BJ (cell line): ENCODE measurements around the gene SAMD10. TPM values are rescaled to one million over a fixed set of nuclear protein-coding genes. Genes with fewer than 3 reads are reported as not detected.
"Not testable (repeated sequence)": the region's sequence is repeated elsewhere in the genome, so short reads cannot be mapped to it uniquely, and the experiment has no call there.

Experiments
- CTCF ChIA-PET: fragments of 350-600 bp; formaldehyde crosslinking; extraction: SDS; loops from one replicate; lab custom pipeline; 2021; ENCODE audit warnings: antibody characterized with exemption, inconsistent platforms; lab: Yijun Ruan, JAX
- POLR2A ChIA-PET: fragments of 300-600 bp; sonication (Branson Sonifier 250); formaldehyde crosslinking; extraction: SDS; loops from one replicate; lab custom pipeline; 2021; ENCODE audit warnings: antibody characterized with exemption; lab: Charles Lee
- DNase-seq: peaks from one replicate; pipeline ENCODE4 v3.0.0-alpha.2; 2011; ENCODE audit warnings: low read depth
- H3K27me3 ChIP-seq: 2 replicates; pipeline ENCODE4 v1.6.0; 2011; ENCODE audit warnings: low read length; ENCODE audit not compliant: control insufficient read depth, insufficient read depth
- H3K36me3 ChIP-seq: 2 replicates; pipeline ENCODE4 v1.5.1; 2011; ENCODE audit warnings: low read length; ENCODE audit not compliant: control insufficient read depth, insufficient read depth
- H3K4me3 ChIP-seq: 2 replicates; pipeline ENCODE4 v1.5.1; 2011; ENCODE audit warnings: low read depth, mild to moderate bottlenecking, control low read depth, low read length
- polyA plus RNA-seq: library from polyadenylated mRNA; depleted of rRNA; stranded (reverse); fragments of >200 nt; gene quantifications from 2 replicates; pipeline ENCODE4 v1.2.3, GENCODE V29; 2011
- TF ChIP-seq, protein P1 (sequence below): IDR thresholded peaks from 2 replicates; pipeline ENCODE4 v1.5.1; 2011; ENCODE audit warnings: low read depth, mild to moderate bottlenecking, control low read depth, inconsistent platforms, low read length, moderate library complexity; ENCODE audit not compliant: insufficient read depth

Gene SAMD10
- polyA plus RNA-seq, 1 experiment: 1.4 TPM

DNA sequence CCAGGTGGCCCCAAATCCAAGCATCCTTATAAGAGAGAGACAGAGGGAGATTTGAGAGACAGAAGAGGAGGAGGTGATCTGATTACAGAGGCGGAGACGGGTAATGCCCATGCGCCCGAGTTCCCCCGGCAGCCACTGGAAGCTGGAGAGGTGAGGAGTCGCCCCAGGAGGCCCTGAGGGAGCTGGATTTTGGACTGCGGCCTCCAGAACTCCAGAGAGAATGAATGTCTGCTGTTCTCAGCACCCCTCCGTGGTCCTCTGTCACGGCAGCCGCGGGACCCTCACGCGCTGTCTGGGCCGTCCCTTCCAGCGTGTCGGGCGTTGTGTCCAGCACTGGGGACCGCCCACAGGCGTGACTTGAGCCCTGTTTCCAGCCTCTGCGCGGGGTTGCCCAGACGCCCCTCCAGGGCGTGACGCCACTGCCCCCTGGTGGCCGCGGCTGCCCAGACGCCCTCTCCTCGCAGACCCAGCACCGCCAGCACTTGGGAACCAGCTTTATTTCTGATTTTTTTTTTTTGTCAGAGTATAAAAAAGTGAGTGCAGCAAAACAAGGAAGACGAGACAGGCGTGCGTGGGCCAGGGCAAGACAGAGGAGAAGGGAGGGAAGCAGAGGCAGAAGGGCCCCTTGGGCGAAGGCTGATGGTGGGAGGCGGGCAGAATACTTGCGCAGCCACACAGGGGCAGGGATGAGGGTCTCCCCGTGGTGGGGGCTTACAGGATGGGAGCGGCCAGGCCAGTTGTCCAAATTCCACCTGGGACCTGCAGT is 5.6 kb downstream of the SAMD10 start:
- POLR2A ChIA-PET: no interaction called here
- CTCF ChIA-PET: interaction anchor here (0.6 to 3.8 kb wide), 40 partner anchors 10 to 665 kb away, joined by 3 to 53 read pairs (median 4); partner anchors contain the start of genes DNAJC5, PTK6, TPD52L2 and UCKL1
- Histone ChIP-seq H3K4me3 (peak overlapping the region; percentile 38), H3K36me3 (no peaks in the 10 kb centered on the region), H3K27me3 (no peaks in the 10 kb centered on the region)
- TF ChIP-seq, protein P1, sequence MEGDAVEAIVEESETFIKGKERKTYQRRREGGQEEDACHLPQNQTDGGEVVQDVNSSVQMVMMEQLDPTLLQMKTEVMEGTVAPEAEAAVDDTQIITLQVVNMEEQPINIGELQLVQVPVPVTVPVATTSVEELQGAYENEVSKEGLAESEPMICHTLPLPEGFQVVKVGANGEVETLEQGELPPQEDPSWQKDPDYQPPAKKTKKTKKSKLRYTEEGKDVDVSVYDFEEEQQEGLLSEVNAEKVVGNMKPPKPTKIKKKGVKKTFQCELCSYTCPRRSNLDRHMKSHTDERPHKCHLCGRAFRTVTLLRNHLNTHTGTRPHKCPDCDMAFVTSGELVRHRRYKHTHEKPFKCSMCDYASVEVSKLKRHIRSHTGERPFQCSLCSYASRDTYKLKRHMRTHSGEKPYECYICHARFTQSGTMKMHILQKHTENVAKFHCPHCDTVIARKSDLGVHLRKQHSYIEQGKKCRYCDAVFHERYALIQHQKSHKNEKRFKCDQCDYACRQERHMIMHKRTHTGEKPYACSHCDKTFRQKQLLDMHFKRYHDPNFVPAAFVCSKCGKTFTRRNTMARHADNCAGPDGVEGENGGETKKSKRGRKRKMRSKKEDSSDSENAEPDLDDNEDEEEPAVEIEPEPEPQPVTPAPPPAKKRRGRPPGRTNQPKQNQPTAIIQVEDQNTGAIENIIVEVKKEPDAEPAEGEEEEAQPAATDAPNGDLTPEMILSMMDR: peak; percentile 99
- peak; percentile 25 for DNase-seq

DNA sequence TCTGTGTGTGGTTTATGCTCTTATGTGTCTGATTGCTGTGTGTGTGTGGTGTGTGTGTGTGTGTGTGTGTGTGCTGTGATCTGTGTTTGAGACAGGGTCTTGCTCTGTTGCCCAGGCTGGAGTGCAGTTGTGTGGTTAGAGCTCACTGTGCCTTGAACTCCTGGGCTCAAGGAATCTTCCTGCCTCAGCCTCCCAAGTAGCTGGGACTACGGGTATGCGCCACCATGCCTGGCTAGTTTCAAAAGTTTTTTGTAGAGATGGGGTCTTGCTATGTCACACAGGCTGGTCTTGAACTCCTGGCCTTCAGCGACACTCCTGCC is 6.3 kb downstream of the SAMD10 start:
- Histone ChIP-seq H3K27me3 (no peaks in the 10 kb centered on the region), H3K4me3 (no peak overlapping the region), H3K36me3 (no peaks in the 10 kb centered on the region)
- TF ChIP-seq, protein P1: no peak
- DNase-seq: no peak
- ChIA-PET POLR2A (no interaction called here), CTCF (interaction anchor here (0.6 to 3.8 kb wide), 28 partner anchors 9 to 664 kb away, joined by 3 to 53 read pairs (median 4); partner anchors contain the start of genes PTK6 and UCKL1)

DNA sequence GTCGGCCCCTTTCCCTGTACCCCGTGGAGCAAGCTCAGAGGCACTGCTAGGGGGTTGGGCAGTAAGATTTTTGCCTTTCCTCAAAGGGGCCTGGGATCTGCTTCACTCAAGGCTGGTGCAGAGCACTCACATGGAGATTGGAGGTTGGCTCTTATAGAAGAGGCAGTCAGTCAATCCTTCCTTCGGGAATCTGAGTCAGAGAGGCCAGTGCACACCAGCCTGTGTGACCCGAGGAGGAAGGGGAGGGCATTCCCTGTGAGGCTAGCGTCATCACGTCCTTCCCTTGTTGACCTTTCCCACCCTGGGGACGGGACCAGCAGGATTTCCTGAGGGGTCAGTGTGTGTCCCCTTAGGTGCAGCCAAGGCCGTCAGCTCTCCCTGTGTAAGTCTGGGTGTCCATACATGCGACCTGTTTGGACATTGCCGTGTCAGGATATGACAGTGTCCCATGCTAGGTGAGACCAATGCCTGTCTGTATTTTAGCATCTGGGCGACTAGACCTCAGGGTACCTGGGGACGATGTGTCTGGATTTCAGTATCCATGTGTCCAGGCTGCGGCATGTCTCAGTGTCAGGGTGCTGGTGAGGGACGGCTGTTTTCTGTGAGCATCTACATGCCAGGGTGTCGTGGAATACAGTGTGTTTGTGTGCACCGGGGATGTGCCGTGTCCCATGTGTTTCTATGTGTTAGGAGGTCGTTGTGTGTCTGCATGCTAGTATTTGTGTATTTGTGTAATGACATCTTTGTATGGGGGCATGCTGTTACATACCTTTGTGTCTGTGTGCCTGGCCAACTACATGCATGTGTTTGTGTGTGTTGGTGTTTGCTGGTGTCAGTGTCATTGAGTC is 6.9 kb downstream of the SAMD10 start:
- H3K36me3 ChIP-seq: peaks cover 1% of the 10 kb centered on the region; the same call in 1 of the 2 replicates
- TF ChIP-seq, protein P1: no peak
- ChIA-PET CTCF (interaction anchor here (0.8 to 3.8 kb wide), 5 partner anchors 22 to 664 kb away, joined by 3 to 53 read pairs (median 8); partner anchors contain the start of gene PTK6), POLR2A (no interaction called here)
- H3K27me3 ChIP-seq: no peaks in the 10 kb centered on the region
- no peak overlapping the region for H3K4me3 ChIP-seq
- no peak for DNase-seq

DNA sequence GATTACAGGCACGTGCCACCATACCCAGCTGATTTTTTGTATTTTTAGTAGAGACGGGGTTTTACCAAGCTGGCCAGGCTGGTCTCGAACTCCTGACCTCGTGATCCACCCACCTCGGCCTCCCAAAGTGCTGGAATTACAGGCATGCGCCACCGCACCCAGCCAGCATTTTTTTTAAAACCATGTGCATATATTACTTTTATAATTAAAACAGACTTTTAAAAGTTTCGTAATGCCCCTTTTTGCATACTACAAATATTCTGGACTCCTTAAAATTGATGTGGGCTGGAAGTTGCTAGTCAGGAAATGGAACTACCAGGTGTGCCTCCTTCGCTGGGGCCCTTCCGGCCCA is 7.5 kb downstream of the SAMD10 start:
- H3K36me3 ChIP-seq, H3K4me3 ChIP-seq, DNase-seq, H3K27me3 ChIP-seq: not testable (repeated sequence)
- POLR2A ChIA-PET: interaction anchor here (0.6 kb wide), 1 partner anchor 314 kb away, joined by 10 read pairs; the partner anchor contains the start of gene RTEL1
- CTCF ChIA-PET: interaction anchor here (3.1 kb wide), 1 partner anchor 186 kb away, joined by 17 read pairs; no protein-coding TSS in a partner anchor

DNA sequence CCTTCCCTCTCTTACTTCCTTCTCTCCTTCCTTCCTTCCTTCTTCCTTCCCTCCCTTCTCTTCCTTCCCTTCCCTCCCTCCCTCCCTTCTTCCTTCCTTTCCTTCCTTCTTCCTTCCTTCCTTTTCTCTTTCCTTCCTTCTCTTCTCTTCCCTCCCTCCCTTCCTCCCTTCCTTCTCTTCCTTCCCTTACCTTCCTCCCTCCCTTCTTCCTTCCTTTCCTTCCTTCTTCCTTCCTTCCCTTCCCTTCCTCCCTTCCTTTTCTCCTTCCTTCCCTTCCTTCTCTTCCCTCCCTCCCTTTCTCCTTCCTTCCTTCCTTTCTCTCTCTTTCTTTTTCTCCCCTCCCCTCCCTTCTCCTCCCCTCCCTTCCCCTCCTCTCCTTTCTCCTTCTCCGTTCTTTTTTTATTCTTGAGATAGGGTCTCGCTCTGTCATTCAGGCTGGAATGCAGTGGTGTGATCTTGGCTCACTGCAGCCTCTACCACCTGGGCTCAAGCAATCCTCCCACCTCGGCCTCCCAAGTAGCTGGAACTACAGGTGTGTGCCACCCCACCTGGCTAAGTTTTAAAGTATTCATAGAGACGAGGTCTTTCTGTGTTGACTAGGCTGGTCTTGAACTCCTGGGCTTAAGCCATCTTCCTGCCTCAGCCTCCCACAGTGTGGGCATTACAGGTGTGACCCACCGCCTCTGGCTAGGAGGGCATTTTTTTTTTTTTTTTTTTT is 8.6 kb downstream of the SAMD10 start:
- no peak for DNase-seq
- ChIA-PET CTCF (interaction anchor here (0.9 kb wide), 1 partner anchor 101 kb away, joined by 3 read pairs; no protein-coding TSS in a partner anchor), POLR2A (interaction anchor here (0.6 kb wide), 1 partner anchor 313 kb away, joined by 10 read pairs; the partner anchor contains the start of gene RTEL1)
- TF ChIP-seq, protein P1: no peak
- peaks cover 9% of the 10 kb centered on the region for H3K36me3 ChIP-seq
- no peaks in the 10 kb centered on the region for H3K27me3 ChIP-seq
- H3K4me3 ChIP-seq: no peak overlapping the region
